ENCODE results near the gene KHDC4.

KHDC4 gene

GRCh38 chr1:155934097-155934935 is at the start of gene KHDC4:
TSS of gene KHDC4 (minus strand) at chr1:155934413. CDS start at chr1:155934373, 40 bp downstream.
- Histone ChIP-seq H3K4me1 (ENCODE audit: insufficient read depth, low read length, poor library complexity, severe bottlenecking) (peaks cover 30% of the 10 kb centered on the region), H4K20me1 (ENCODE audit: insufficient read depth, low read length, poor library complexity, severe bottlenecking) (peaks cover 45% of the 10 kb centered on the region), H2AFZ (ENCODE audit: low read length) (peak within 1 kb of the TSS; percentile 62), H3F3A (ENCODE audit: low read depth) (no peaks in the 10 kb centered on the region), H3K9me2 (replicated peaks; ENCODE audit: low read depth, low read length) (no peaks in the 10 kb centered on the region), H3K79me2 (ENCODE audit: insufficient read depth, low read length) (peaks cover 47% of the 10 kb centered on the region), H3K9ac (ENCODE audit: low read depth, low read length, poor library complexity, severe bottlenecking) (peak within 1 kb of the TSS; percentile 97), H3K4me2 (ENCODE audit: low read depth, low read length, poor library complexity, severe bottlenecking) (peak within 1 kb of the TSS; percentile 88), H3K36me3 (ENCODE audit: insufficient read depth, low read length) (peaks cover 3% of the 10 kb centered on the region), H3K4me3 (ENCODE audit: low read length, poor library complexity, severe bottlenecking) (peak within 1 kb of the TSS; percentile 94), H3K9me3 (ENCODE audit: insufficient read depth, low read depth, low read length) (no peaks in the 10 kb centered on the region), H3K27me3 (ENCODE audit: insufficient read depth, low read length, poor library complexity, severe bottlenecking) (no peaks in the 10 kb centered on the region)
- TF ChIP-seq CTCF (conservative IDR thresholded peaks at IDR 0.05; ENCODE audit: low read length) (no peak), EZH2phosphoT487 (IDR thresholded peaks at IDR 0.05; ENCODE audit: borderline replicate concordance) (no peak)

- TF ChIP-seq CTCF (conservative IDR thresholded peaks at IDR 0.05; ENCODE audit: low read length) (peak; percentile 33; the same call in 1 of the 2 replicates), EZH2phosphoT487 (IDR thresholded peaks at IDR 0.05; ENCODE audit: borderline replicate concordance) (no peak)
- no peak overlapping the region for H2AFZ ChIP-seq (ENCODE audit: low read length)
- H3F3A ChIP-seq (ENCODE audit: low read depth): no peaks in the 10 kb centered on the region
- peaks cover 49% of the 10 kb centered on the region for H3K4me1 ChIP-seq (ENCODE audit: insufficient read depth, low read length, poor library complexity, severe bottlenecking)
- no peaks in the 10 kb centered on the region for H3K9me3 ChIP-seq (ENCODE audit: insufficient read depth, low read depth, low read length)
- H4K20me1 ChIP-seq (ENCODE audit: insufficient read depth, low read length, poor library complexity, severe bottlenecking): no peaks in the 10 kb centered on the region
- no peaks in the 10 kb centered on the region for H3K27me3 ChIP-seq (ENCODE audit: insufficient read depth, low read length, poor library complexity, severe bottlenecking)
- H3K9ac ChIP-seq (ENCODE audit: low read depth, low read length, poor library complexity, severe bottlenecking): peak overlapping the region; percentile 30
- no peak overlapping the region for H3K4me2 ChIP-seq (ENCODE audit: low read depth, low read length, poor library complexity, severe bottlenecking)
- H3K4me3 ChIP-seq (ENCODE audit: low read length, poor library complexity, severe bottlenecking): no peak overlapping the region
- H3K36me3 ChIP-seq (ENCODE audit: insufficient read depth, low read length): no peaks in the 10 kb centered on the region
- H3K9me2 ChIP-seq (replicated peaks; ENCODE audit: low read depth, low read length): no peaks in the 10 kb centered on the region
- peaks cover 28% of the 10 kb centered on the region for H3K79me2 ChIP-seq (ENCODE audit: insufficient read depth, low read length)
These were observed 49.2 kb upstream of the KHDC4 start for GRCh38 chr1:155983191-155984024.

- Histone ChIP-seq H3K4me2 (ENCODE audit: low read depth, low read length, poor library complexity, severe bottlenecking) (peak overlapping the region; percentile 89), H3K9me3 (ENCODE audit: insufficient read depth, low read depth, low read length) (no peaks in the 10 kb centered on the region), H4K20me1 (ENCODE audit: insufficient read depth, low read length, poor library complexity, severe bottlenecking) (no peaks in the 10 kb centered on the region), H3K4me1 (ENCODE audit: insufficient read depth, low read length, poor library complexity, severe bottlenecking) (peaks cover 52% of the 10 kb centered on the region), H3K27me3 (ENCODE audit: insufficient read depth, low read length, poor library complexity, severe bottlenecking) (peaks cover 12% of the 10 kb centered on the region), H3K9me2 (replicated peaks; ENCODE audit: low read depth, low read length) (no peaks in the 10 kb centered on the region), H3F3A (ENCODE audit: low read depth) (no peaks in the 10 kb centered on the region), H3K9ac (ENCODE audit: low read depth, low read length, poor library complexity, severe bottlenecking) (peak overlapping the region; percentile 99), H3K79me2 (ENCODE audit: insufficient read depth, low read length) (peaks cover 41% of the 10 kb centered on the region), H3K36me3 (ENCODE audit: insufficient read depth, low read length) (no peaks in the 10 kb centered on the region), H2AFZ (ENCODE audit: low read length) (no peak overlapping the region), H3K4me3 (ENCODE audit: low read length, poor library complexity, severe bottlenecking) (no peak overlapping the region)
- TF ChIP-seq EZH2phosphoT487 (IDR thresholded peaks at IDR 0.05; ENCODE audit: borderline replicate concordance) (no peak), CTCF (conservative IDR thresholded peaks at IDR 0.05; ENCODE audit: low read length) (no peak)
These were observed 47.9 kb upstream of the KHDC4 start for GRCh38 chr1:155982106-155982505.
